Measurements from ENCODE around the gene SEZ6L.

DNA sequence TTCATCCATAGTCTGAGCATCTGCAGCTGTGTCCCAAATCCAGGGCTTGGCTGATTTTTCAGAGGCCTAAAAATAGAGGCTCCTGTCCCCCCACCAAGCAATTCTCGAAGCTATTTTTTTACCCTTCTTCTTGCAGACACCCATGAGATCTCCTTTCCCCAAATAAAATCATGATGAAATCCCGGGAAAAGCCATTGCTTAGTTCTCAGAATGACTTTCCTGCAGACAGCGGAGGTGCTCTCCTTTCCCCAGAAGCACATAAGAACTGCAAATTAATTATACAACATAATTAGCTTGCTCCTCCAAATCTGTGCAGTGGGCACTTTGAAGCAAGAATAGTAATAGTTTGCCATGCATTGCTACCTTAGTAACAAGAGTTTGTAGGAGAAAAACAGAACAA lies 176.2 kb downstream of the SEZ6L start:
- TF ChIP-seq EZH2 (IDR thresholded peaks at IDR 0.05; ENCODE audit: borderline replicate concordance, low read depth, low read length, severe bottlenecking): no peak
- TF ChIP-seq CTCF (IDR thresholded peaks at IDR 0.05; ENCODE audit: borderline replicate concordance, extremely low read depth, low read length, poor library complexity, severe bottlenecking): no peak

Data from DND-41 (cell line).